ENCODE measurements around the gene NECTIN1.

NECTIN1 gene

GRCh38 chr11:119708384-119708783 lies 20.6 kb downstream of the NECTIN1 start:
- no peak for TF ChIP-seq POLR2A (IDR thresholded peaks at IDR 0.05; ENCODE audit: low read length)
- no peak for TF ChIP-seq GATA1 (IDR thresholded peaks at IDR 0.05; ENCODE audit: low read depth, low read length)
- DNase-seq = no peak

GRCh38 chr11:119706887-119707286 lies 22.1 kb downstream of the NECTIN1 start:
- DNase-seq = no peak

GRCh38 chr11:119706029-119706428 lies 23.0 kb downstream of the NECTIN1 start:
- TF ChIP-seq GATA1 (IDR thresholded peaks at IDR 0.05; ENCODE audit: low read depth, low read length) (no peak), POLR2A (IDR thresholded peaks at IDR 0.05; ENCODE audit: low read length) (no peak)
- no peak for DNase-seq

More at GRCh38 chr11:119706887-119707286, 22.1 kb downstream of the NECTIN1 start:
- no peak for TF ChIP-seq GATA1 (IDR thresholded peaks at IDR 0.05; ENCODE audit: low read depth, low read length)
- TF ChIP-seq POLR2A (IDR thresholded peaks at IDR 0.05; ENCODE audit: low read length) = no peak

- no peak for TF ChIP-seq GATA1 (IDR thresholded peaks at IDR 0.05; ENCODE audit: low read depth, low read length)
- TF ChIP-seq POLR2A (IDR thresholded peaks at IDR 0.05; ENCODE audit: low read length) = no peak
- no peak for DNase-seq
Observed at GRCh38 chr11:119705362-119705761, 23.6 kb downstream of the NECTIN1 start.

GRCh38 chr11:119704849-119705248 lies 24.2 kb downstream of the NECTIN1 start:
- TF ChIP-seq POLR2A (IDR thresholded peaks at IDR 0.05; ENCODE audit: low read length) = no peak
- TF ChIP-seq GATA1 (IDR thresholded peaks at IDR 0.05; ENCODE audit: low read depth, low read length) = no peak
- DNase-seq = peak; percentile 20 to 42

GRCh38 chr11:119701591-119702549 lies 27.1 kb downstream of the NECTIN1 start:
- DNase-seq = no peak
- TF ChIP-seq POLR2A (IDR thresholded peaks at IDR 0.05; ENCODE audit: low read length) = no peak
- TF ChIP-seq GATA1 (IDR thresholded peaks at IDR 0.05; ENCODE audit: low read depth, low read length) = no peak

GRCh38 chr11:119700536-119701346 lies 28.3 kb downstream of the NECTIN1 start:
- DNase-seq = no peak

GRCh38 chr11:119700030-119700429 lies 29.0 kb downstream of the NECTIN1 start:
- no peak for TF ChIP-seq GATA1 (IDR thresholded peaks at IDR 0.05; ENCODE audit: low read depth, low read length)
- TF ChIP-seq POLR2A (IDR thresholded peaks at IDR 0.05; ENCODE audit: low read length) = no peak

More at GRCh38 chr11:119700536-119701346, 28.3 kb downstream of the NECTIN1 start:
- no peak for TF ChIP-seq GATA1 (IDR thresholded peaks at IDR 0.05; ENCODE audit: low read depth, low read length)
- no peak for TF ChIP-seq POLR2A (IDR thresholded peaks at IDR 0.05; ENCODE audit: low read length)

GRCh38 chr11:119699227-119699626 lies 29.8 kb downstream of the NECTIN1 start:
- DNase-seq = no peak
- TF ChIP-seq GATA1 (IDR thresholded peaks at IDR 0.05; ENCODE audit: low read depth, low read length) = no peak
- no peak for TF ChIP-seq POLR2A (IDR thresholded peaks at IDR 0.05; ENCODE audit: low read length)

More at GRCh38 chr11:119700030-119700429, 29.0 kb downstream of the NECTIN1 start:
- DNase-seq = no peak

- no peak for TF ChIP-seq POLR2A (IDR thresholded peaks at IDR 0.05; ENCODE audit: low read length)
- TF ChIP-seq GATA1 (IDR thresholded peaks at IDR 0.05; ENCODE audit: low read depth, low read length) = no peak
- no peak for DNase-seq
Observed at GRCh38 chr11:119697882-119698281, 31.1 kb downstream of the NECTIN1 start.

GRCh38 chr11:119697445-119697844 lies 31.6 kb downstream of the NECTIN1 start:
- no peak for TF ChIP-seq GATA1 (IDR thresholded peaks at IDR 0.05; ENCODE audit: low read depth, low read length)
- TF ChIP-seq POLR2A (IDR thresholded peaks at IDR 0.05; ENCODE audit: low read length) = no peak
- no peak for DNase-seq

- no peak for DNase-seq
Observed at GRCh38 chr11:119696378-119697222, 32.4 kb downstream of the NECTIN1 start.

GRCh38 chr11:119694334-119694733 lies 34.7 kb downstream of the NECTIN1 start:
- peak in 1 of 2 experiments; percentile 6 for DNase-seq
- TF ChIP-seq GATA1 (IDR thresholded peaks at IDR 0.05; ENCODE audit: low read depth, low read length) (no peak), POLR2A (IDR thresholded peaks at IDR 0.05; ENCODE audit: low read length) (no peak)

More at GRCh38 chr11:119696378-119697222, 32.4 kb downstream of the NECTIN1 start:
- no peak for TF ChIP-seq GATA1 (IDR thresholded peaks at IDR 0.05; ENCODE audit: low read depth, low read length)
- no peak for TF ChIP-seq POLR2A (IDR thresholded peaks at IDR 0.05; ENCODE audit: low read length)
